HCT116 (cell line): Measurements from ENCODE around the gene AFAP1. TPM values are rescaled to one million over a fixed set of nuclear protein-coding genes. Genes with fewer than 3 reads are reported as not detected.

Source experiments
- ATAC-seq: fragments of 200-7000 bp; cut with Tn5 transposase; 2 replicates; pipeline ENCODE4 v1.9.1; 2020; ENCODE audit warnings: mild to moderate bottlenecking, moderate library complexity
- BruUV-seq: library from RNA; stranded (reverse); fragments of 400-500 nt; replicated peaks from 2 replicates; lab custom pipeline; 2021; lab: Mats Ljungman, UMichigan
- CTCF ChIA-PET: fragments of 300-600 bp; sonication (Branson Sonifier 250); formaldehyde crosslinking; loops from one replicate; lab custom pipeline; 2021; ENCODE audit warnings: antibody characterized with exemption; lab: Charles Lee
- POLR2A ChIA-PET: fragments of 300-600, 350-600 bp; sonication (Branson Sonifier 250); formaldehyde crosslinking; loops from one replicate; lab custom pipeline; 2021; ENCODE audit warnings: antibody characterized with exemption; lab: Charles Lee
- RAD21 ChIA-PET, 2 experiments: fragments of 300-600 bp; sonication (Branson Sonifier 250); formaldehyde crosslinking; loops; one replicate each; lab custom pipeline; 2023; ENCODE audit warnings: low total read pairs in 2 of 2; ENCODE audit not compliant: uncharacterized antibody in 2 of 2, unreplicated experiment in 2 of 2, low non-redundant PET in 1 of 2; lab: Charles Lee
- DNase-seq: peaks from one replicate; pipeline ENCODE4 v3.0.0-alpha.2; 2010; ENCODE audit warnings: low read depth, low spot score
- H2AFZ ChIP-seq: fragments of 200-600 bp; shearing (Covaris generic), sonication (generic); 2 replicates; pipeline ENCODE4 v1.6.1; 2017; ENCODE audit warnings: low read depth, mixed run types, mixed read lengths, antibody characterized with exemption, low read length; ENCODE audit not compliant: poor library complexity, severe bottlenecking
- H3K27ac ChIP-seq: 2 replicates; pipeline ENCODE4 v1.5.1; 2012; ENCODE audit warnings: low read depth, low read length
- H3K27me3 ChIP-seq: fragments of 200-600 bp; sonication (generic); 2 replicates; pipeline ENCODE4 v1.6.1; 2016; ENCODE audit warnings: mixed run types, low read length, mixed read lengths; ENCODE audit not compliant: insufficient read depth
- H3K36me3 ChIP-seq, 2 experiments: fragments of 200-500 bp in 1 of 2; fragments of 200-600 bp in 1 of 2; sonication (Bioruptor generic) in 1 of 2; sonication (generic) in 1 of 2; 2 replicates each; pipeline versions ENCODE4 v1.5.1 to v1.6.1; 2014 to 2016; ENCODE audit warnings: low read length in 2 of 2, inconsistent platforms in 1 of 2, mixed read lengths in 1 of 2, mixed run types in 1 of 2; ENCODE audit not compliant: insufficient read depth in 2 of 2, control insufficient read depth in 1 of 2
- H3K4me1 ChIP-seq, 2 experiments: fragments of 200-600 bp in 1 of 2; sonication (generic) in 1 of 2; 2 replicates each; pipeline versions ENCODE4 v1.5.1 to v1.6.1; 2012 to 2017; ENCODE audit warnings: low read length in 2 of 2, inconsistent platforms in 1 of 2, mild to moderate bottlenecking in 1 of 2, mixed read lengths in 1 of 2, mixed run types in 1 of 2, moderate library complexity in 1 of 2; ENCODE audit not compliant: insufficient read depth in 2 of 2, control insufficient read depth in 1 of 2
- H3K4me2 ChIP-seq: fragments of 200-600 bp; sonication (generic); 2 replicates; pipeline ENCODE4 v1.6.1; 2017; ENCODE audit warnings: mixed run types, low read length, mixed read lengths
- H3K4me3 ChIP-seq, 2 experiments: fragments of 200-600 bp in 1 of 2; sonication (generic) in 1 of 2; replicated peaks in 1 of 2; 2 replicates each; pipeline ENCODE4 v1.5.1; 2011 to 2016; ENCODE audit warnings: low read length in 2 of 2, control low read depth in 1 of 2, low read depth in 1 of 2, mild to moderate bottlenecking in 1 of 2, mixed read lengths in 1 of 2, mixed run types in 1 of 2
- H3K79me2 ChIP-seq: fragments of 200-600 bp; sonication (generic); 2 replicates; pipeline ENCODE4 v1.6.1; 2017; ENCODE audit warnings: mild to moderate bottlenecking, mixed run types, low read length, moderate library complexity, mixed read lengths; ENCODE audit not compliant: insufficient read depth
- H3K9ac ChIP-seq: fragments of 200-600 bp; sonication (generic); 2 replicates; pipeline ENCODE4 v1.6.1; 2016; ENCODE audit warnings: low read length, mixed read lengths
- H3K9me2 ChIP-seq: fragments of 200-600 bp; sonication (generic), shearing (Covaris generic); 2 replicates; pipeline ENCODE4 v1.6.1; 2017; ENCODE audit warnings: mixed run types, mild to moderate bottlenecking, moderate library complexity; ENCODE audit not compliant: insufficient read depth
- H3K9me3 ChIP-seq, 2 experiments: fragments of 200-500 bp in 1 of 2; fragments of 200-600 bp in 1 of 2; sonication (Bioruptor generic) in 1 of 2; sonication (generic) in 1 of 2; 2 replicates each; pipeline ENCODE4 v1.6.1; 2014 to 2017; ENCODE audit warnings: low read length in 2 of 2, mixed read lengths in 2 of 2, inconsistent platforms in 1 of 2, low read depth in 1 of 2, mild to moderate bottlenecking in 1 of 2, mixed run types in 1 of 2, moderate library complexity in 1 of 2; ENCODE audit not compliant: control insufficient read depth in 1 of 2, insufficient read depth in 1 of 2
- H4K20me1 ChIP-seq: fragments of 200-600 bp; sonication (generic), shearing (Covaris generic); 2 replicates; pipeline ENCODE4 v1.6.1; 2017; ENCODE audit warnings: mixed run types, mild to moderate bottlenecking, moderate library complexity; ENCODE audit not compliant: insufficient read depth
- CEBPB ChIP-seq: IDR thresholded peaks from 2 replicates; pipeline ENCODE4 v1.6.1; 2012; ENCODE audit warnings: low read depth
- EZH2phosphoT487 ChIP-seq: fragments of 200-600 bp; IDR thresholded peaks from 2 replicates; pipeline ENCODE4 v1.6.1; 2018; ENCODE audit warnings: antibody characterized with exemption, borderline replicate concordance
- FOSL1 ChIP-seq: IDR thresholded peaks from 2 replicates; pipeline ENCODE4 v1.6.1; 2012; ENCODE audit warnings: low read depth
- JUND ChIP-seq: IDR thresholded peaks from 2 replicates; pipeline ENCODE4 v1.6.1; 2012
- POLR2AphosphoS5 ChIP-seq: IDR thresholded peaks from 2 replicates; pipeline ENCODE4 v1.6.1; 2011; ENCODE audit warnings: mild to moderate bottlenecking, low read depth, low read length, moderate library complexity
- RAD21 ChIP-seq: IDR thresholded peaks from 2 replicates; pipeline ENCODE4 v1.6.1; 2012; ENCODE audit warnings: low read depth, mild to moderate bottlenecking
- REST ChIP-seq: IDR thresholded peaks from 2 replicates; pipeline ENCODE4 v1.6.1; 2012; ENCODE audit warnings: low read depth
- SP1 ChIP-seq: IDR thresholded peaks from 2 replicates; pipeline ENCODE4 v1.6.1; 2012; ENCODE audit warnings: low read depth
- YY1 ChIP-seq: IDR thresholded peaks from 2 replicates; pipeline ENCODE4 v1.6.1; 2011; ENCODE audit warnings: low read length, low read depth, moderate library complexity, mild to moderate bottlenecking; ENCODE audit not compliant: insufficient replicate concordance; ENCODE audit errors: extremely low read depth
- ZBTB33 ChIP-seq: IDR thresholded peaks from 2 replicates; pipeline ENCODE4 v1.6.1; 2011; ENCODE audit warnings: mild to moderate bottlenecking, low read length, moderate library complexity; ENCODE audit not compliant: insufficient replicate concordance; ENCODE audit errors: extremely low read depth
- ZFX ChIP-seq: fragments of 450-650 bp; IDR thresholded peaks from 2 replicates; pipeline ENCODE4 v1.6.1; 2017
- intact Hi-C: fragments of 100-400 bp; cut with micrococcal nuclease; formaldehyde crosslinking; loops from 2 replicates; pipeline ENCODE4 v1.10.0; 2022
- total RNA-seq: library from RNA; stranded (reverse); gene quantifications from one replicate; pipeline ENCODE4 v1.2.1, GENCODE V29; 2021; ENCODE audit not compliant: unreplicated experiment
- TF ChIP-seq, protein P1 (sequence below): IDR thresholded peaks from 2 replicates; pipeline ENCODE4 v1.6.1; 2012

The AFAP1 gene
- total RNA-seq, 1 experiment from 2014 or later, result 19.4 TPM

- no peak for ATAC-seq
- no peak overlapping the region for H3K4me2 ChIP-seq
- intact Hi-C loops, result no loop called here
- H3K4me1 ChIP-seq, result no peaks in the 10 kb centered on the region
- ChIA-PET RAD21 (no interaction called here), POLR2A (no interaction called here), CTCF (no interaction called here)
- no peak overlapping the region for H3K9ac ChIP-seq
- no TSS peak for BruUV-seq
- H3K9me2 ChIP-seq, result no peaks in the 10 kb centered on the region
- H3K27ac ChIP-seq, result no peak overlapping the region
- no peaks in the 10 kb centered on the region for H3K27me3 ChIP-seq
- no peaks in the 10 kb centered on the region for H3K9me3 ChIP-seq
- DNase-seq, result no peak
- no peak overlapping the region for H2AFZ ChIP-seq
- no peak for TF ChIP-seq ZFX
- TF ChIP-seq CEBPB, result no peak
- TF ChIP-seq SP1, result no peak
- no peak for TF ChIP-seq EZH2phosphoT487
- no peak for TF ChIP-seq ZBTB33
- no peak for TF ChIP-seq FOSL1
- TF ChIP-seq, protein P1, sequence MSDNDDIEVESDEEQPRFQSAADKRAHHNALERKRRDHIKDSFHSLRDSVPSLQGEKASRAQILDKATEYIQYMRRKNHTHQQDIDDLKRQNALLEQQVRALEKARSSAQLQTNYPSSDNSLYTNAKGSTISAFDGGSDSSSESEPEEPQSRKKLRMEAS, result no peak
- no peak for TF ChIP-seq JUND
- TF ChIP-seq POLR2AphosphoS5, result no peak
- no peak for TF ChIP-seq YY1
- no peak for TF ChIP-seq RAD21
- no peak for TF ChIP-seq REST
- no peaks in the 10 kb centered on the region; a peak in 1 of 4 replicates for H3K36me3 ChIP-seq
- no peaks in the 10 kb centered on the region for H4K20me1 ChIP-seq
- no peak overlapping the region for H3K4me3 ChIP-seq
- H3K79me2 ChIP-seq, result no peaks in the 10 kb centered on the region
These were observed 150.8 kb downstream of the AFAP1 start for GRCh38 chr4:7788694-7789425.
